ENCODE results near the gene MSN.

- TF ChIP-seq, protein P1, sequence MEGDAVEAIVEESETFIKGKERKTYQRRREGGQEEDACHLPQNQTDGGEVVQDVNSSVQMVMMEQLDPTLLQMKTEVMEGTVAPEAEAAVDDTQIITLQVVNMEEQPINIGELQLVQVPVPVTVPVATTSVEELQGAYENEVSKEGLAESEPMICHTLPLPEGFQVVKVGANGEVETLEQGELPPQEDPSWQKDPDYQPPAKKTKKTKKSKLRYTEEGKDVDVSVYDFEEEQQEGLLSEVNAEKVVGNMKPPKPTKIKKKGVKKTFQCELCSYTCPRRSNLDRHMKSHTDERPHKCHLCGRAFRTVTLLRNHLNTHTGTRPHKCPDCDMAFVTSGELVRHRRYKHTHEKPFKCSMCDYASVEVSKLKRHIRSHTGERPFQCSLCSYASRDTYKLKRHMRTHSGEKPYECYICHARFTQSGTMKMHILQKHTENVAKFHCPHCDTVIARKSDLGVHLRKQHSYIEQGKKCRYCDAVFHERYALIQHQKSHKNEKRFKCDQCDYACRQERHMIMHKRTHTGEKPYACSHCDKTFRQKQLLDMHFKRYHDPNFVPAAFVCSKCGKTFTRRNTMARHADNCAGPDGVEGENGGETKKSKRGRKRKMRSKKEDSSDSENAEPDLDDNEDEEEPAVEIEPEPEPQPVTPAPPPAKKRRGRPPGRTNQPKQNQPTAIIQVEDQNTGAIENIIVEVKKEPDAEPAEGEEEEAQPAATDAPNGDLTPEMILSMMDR (IDR thresholded peaks at IDR 0.05; ENCODE audit: poor library complexity) = no peak
- TF ChIP-seq EZH2phosphoT487 (IDR thresholded peaks at IDR 0.05; ENCODE audit: low read depth, severe bottlenecking, unreplicated experiment) = no peak
- no peak for TF ChIP-seq EZH2 (IDR thresholded peaks at IDR 0.05; ENCODE audit: borderline replicate concordance)
Measured at GRCh38 chrX:65723706-65724105, 56.3 kb downstream of the MSN start.
